HepG2 (cell line): ENCODE measurements around the gene P3R3URF. TPM values are rescaled to one million over a fixed set of nuclear protein-coding genes. Genes with fewer than 3 reads are reported as not detected.

ENCODE experiments used
- ATAC-seq: fragments of 200-7000 bp; cut with Tn5 transposase; 3 replicates; pipeline ENCODE4 v1.9.1; 2020; ENCODE audit warnings: mild to moderate bottlenecking, moderate library complexity
- BruUV-seq: library from RNA; stranded (reverse); fragments of 400-500 nt; replicated peaks from 2 replicates; lab custom pipeline; 2021; lab: Mats Ljungman, UMichigan
- CTCF ChIA-PET: fragments of 300-600 bp; formaldehyde crosslinking; extraction: SDS; loops from one replicate; lab custom pipeline; 2021; ENCODE audit warnings: low total read pairs, inconsistent platforms, low intra/inter-chr PET ratio; lab: Yijun Ruan, JAX
- POLR2A ChIA-PET: fragments of 350-600 bp; sonication (Branson Sonifier 250); formaldehyde crosslinking; loops from one replicate; lab custom pipeline; 2020; ENCODE audit warnings: antibody characterized with exemption, inconsistent platforms; lab: Yijun Ruan, JAX
- DNase-seq: peaks from one replicate; pipeline ENCODE4 v3.0.0-alpha.2; 2015; ENCODE audit warnings: low spot score
- FAIRE-seq: peaks from 3 replicates; lab custom pipeline; 2011; peaks lifted over from hg19 to GRCh38; lab: Jason Lieb, UNC
- H2AFZ ChIP-seq: one replicate; pipeline ENCODE4 v1.6.1; 2011; ENCODE audit warnings: low read length, inconsistent platforms
- H3K27ac ChIP-seq: fragments of 300-600 bp; 3 replicates; pipeline ENCODE4 v1.8.0; 2011; ENCODE audit warnings: mixed run types, mild to moderate bottlenecking, mixed read lengths, low read length, inconsistent platforms; ENCODE audit not compliant: insufficient read depth; ENCODE audit errors: extremely low read length
- H3K27me3 ChIP-seq, 2 experiments: fragments of 200-600 bp in 1 of 2; 2 replicates in 1 of 2; 3 replicates in 1 of 2; pipeline versions ENCODE4 v1.6.0 to v1.8.0; 2011; ENCODE audit warnings: low read length in 2 of 2, mild to moderate bottlenecking in 2 of 2, moderate library complexity in 2 of 2, inconsistent platforms in 1 of 2; ENCODE audit not compliant: insufficient read depth in 2 of 2, control insufficient read depth in 1 of 2
- H3K36me3 ChIP-seq, 2 experiments: fragments of 200-600 bp in 1 of 2; replicated peaks in 1 of 2; 2 replicates in 1 of 2; 3 replicates in 1 of 2; pipeline versions ENCODE4 v1.5.1 to v1.8.0; 2011; ENCODE audit warnings: low read length in 2 of 2, inconsistent platforms in 1 of 2; ENCODE audit not compliant: insufficient read depth in 2 of 2, control insufficient read depth in 1 of 2
- H3K4me1 ChIP-seq: 2 replicates; pipeline ENCODE4 v1.5.1; 2012; ENCODE audit warnings: low read length, inconsistent platforms; ENCODE audit not compliant: insufficient read depth
- H3K4me2 ChIP-seq: 2 replicates; pipeline ENCODE4 v1.6.0; 2011; ENCODE audit warnings: low read depth, low read length, inconsistent platforms
- H3K4me3 ChIP-seq, 3 experiments: fragments of 200-600 bp in 1 of 3; sonication (generic), shearing (Covaris generic) in 1 of 3; replicated peaks in 1 of 3; 2 replicates each; pipeline ENCODE4 v1.5.1; 2011 to 2016; ENCODE audit warnings: low read length in 3 of 3, inconsistent platforms in 2 of 3, low read depth in 2 of 3, mild to moderate bottlenecking in 2 of 3, control low read depth in 1 of 3, mixed read lengths in 1 of 3; ENCODE audit not compliant: insufficient read depth in 1 of 3
- H3K79me2 ChIP-seq: one replicate; pipeline ENCODE4 v1.6.1; 2011; ENCODE audit warnings: low read length, inconsistent platforms; ENCODE audit not compliant: insufficient read depth
- H3K9ac ChIP-seq: 2 replicates; pipeline ENCODE4 v1.6.0; 2011; ENCODE audit warnings: mild to moderate bottlenecking, low read depth, low read length, inconsistent platforms; ENCODE audit not compliant: insufficient read depth
- H3K9me3 ChIP-seq: 2 replicates; pipeline ENCODE4 v1.5.1; 2012; ENCODE audit warnings: mild to moderate bottlenecking, low read length
- H4K20me1 ChIP-seq: 2 replicates; pipeline ENCODE4 v1.6.0; 2011; ENCODE audit warnings: inconsistent platforms, mild to moderate bottlenecking, low read length, moderate library complexity; ENCODE audit not compliant: insufficient read depth
- AGO2 ChIP-seq: fragments of 200-400 bp; formaldehyde crosslinking; optimal IDR thresholded peaks from 2 replicates; pipeline ENCODE3; 2017; ENCODE audit warnings: mild to moderate bottlenecking, low read depth, low read length, moderate library complexity
- NR2F2 ChIP-seq: IDR thresholded peaks from 2 replicates; pipeline ENCODE4 v1.6.1; 2012; ENCODE audit warnings: low read depth, inconsistent platforms, borderline replicate concordance
- PHF21A ChIP-seq: sonication (generic); formaldehyde crosslinking; IDR thresholded peaks from 2 replicates; pipeline ENCODE4 v1.5.0; 2020; ENCODE audit warnings: mild to moderate bottlenecking, missing genetic modification reagents
- POLR2G ChIP-seq: fragments of 200-400 bp; formaldehyde crosslinking; IDR thresholded peaks from 2 replicates; pipeline ENCODE4 v1.6.1; 2018; ENCODE audit warnings: mild to moderate bottlenecking, low read depth, low read length, moderate library complexity
- PRMT3 ChIP-seq: sonication (generic); formaldehyde crosslinking; IDR thresholded peaks from 2 replicates; pipeline ENCODE4 v1.8.1; 2022; ENCODE audit warnings: low read depth, mild to moderate bottlenecking, moderate library complexity, missing genetic modification reagents, borderline replicate concordance
- RBM39 ChIP-seq: fragments of 200-400 bp; formaldehyde crosslinking; IDR thresholded peaks from one replicate; pipeline ENCODE4 v1.6.1; 2018; ENCODE audit warnings: antibody characterized with exemption, mild to moderate bottlenecking, low read depth, low read length; ENCODE audit not compliant: poor library complexity, severe bottlenecking
- TBX2 ChIP-seq: sonication (generic); formaldehyde crosslinking; IDR thresholded peaks from 2 replicates; pipeline ENCODE4 v1.5.0; 2020; ENCODE audit warnings: missing genetic modification reagents, mild to moderate bottlenecking, borderline replicate concordance
- TBX3 ChIP-seq: fragments of 450-650 bp; IDR thresholded peaks from 2 replicates; pipeline ENCODE4 v1.6.1; 2017; ENCODE audit warnings: antibody characterized with exemption, mild to moderate bottlenecking, inconsistent platforms, borderline replicate concordance
- XBP1 ChIP-seq: sonication (generic); formaldehyde crosslinking; IDR thresholded peaks from 2 replicates; pipeline ENCODE4 v1.5.0; 2020; ENCODE audit warnings: missing genetic modification reagents
- ZEB1 ChIP-seq: IDR thresholded peaks from 2 replicates; pipeline ENCODE4 v1.6.1; 2012; ENCODE audit warnings: mild to moderate bottlenecking, low read depth, inconsistent platforms; ENCODE audit not compliant: insufficient replicate concordance
- ZFP62 ChIP-seq: sonication (generic); formaldehyde crosslinking; IDR thresholded peaks from 2 replicates; pipeline ENCODE4 v1.4.0; 2020; ENCODE audit warnings: missing genetic modification reagents
- ZNF136 ChIP-seq: sonication (generic); formaldehyde crosslinking; IDR thresholded peaks from 2 replicates; pipeline ENCODE4 v1.8.1; 2022; ENCODE audit warnings: low read depth, mild to moderate bottlenecking, moderate library complexity, missing genetic modification reagents
- ZNF510 ChIP-seq: sonication (generic); formaldehyde crosslinking; IDR thresholded peaks from 2 replicates; pipeline ENCODE4 v1.4.0; 2020; ENCODE audit warnings: low read depth, mild to moderate bottlenecking, missing genetic modification reagents
- ZNF747 ChIP-seq: sonication (generic); formaldehyde crosslinking; IDR thresholded peaks from 2 replicates; pipeline ENCODE4 v1.8.1; 2023; ENCODE audit warnings: missing genetic modification reagents, mild to moderate bottlenecking, borderline replicate concordance
- ZNF891 ChIP-seq: sonication (generic); formaldehyde crosslinking; IDR thresholded peaks from 2 replicates; pipeline ENCODE4 v1.5.0; 2020; ENCODE audit warnings: mild to moderate bottlenecking, missing genetic modification reagents
- WGBS: methylation state at CpG from one replicate; pipeline ENCODE4 v1.1.6; 2017; ENCODE audit warnings: low lambda C conversion rate; 5-methylcytosine and 5-hydroxymethylcytosine counted together
- in situ Hi-C: cut with HindIII; loops from 2 replicates; pipeline ENCODE4 v1.10.0; 2017; ENCODE audit warnings: low pct_unique_long_range_greater_than_20kb; ENCODE audit not compliant: extremely low pct_ligation_motif_present
- intact Hi-C: fragments of 100-400 bp; cut with micrococcal nuclease; formaldehyde crosslinking; loops from one replicate; pipeline ENCODE4 v1.10.0; 2022; ENCODE audit not compliant: unreplicated experiment
- polyA plus RNA-seq, 8 experiments: library from polyadenylated mRNA; depleted of rRNA in 3 of 8; stranded (reverse) in 7 of 8; unstranded in 1 of 8; fragments of >200 nt; fragmentation: Illumina TruSeq in 4 of 8; extraction: Trizol in 4 of 8; gene quantifications; 2 replicates each; pipeline versions ENCODE4 v1.2.1 to v1.2.3, GENCODE V29; 2011 to 2016; ENCODE audit warnings: low read depth in 4 of 8, missing spikeins in 1 of 8, mixed read lengths in 1 of 8; ENCODE audit not compliant: insufficient read depth in 1 of 8
- total RNA-seq, 5 experiments: library from RNA; depleted of rRNA; stranded (reverse); fragments of >200 nt; fragmentation: Illumina TruSeq; extraction: Trizol; gene quantifications; 2 replicates each; pipeline ENCODE4 v1.2.3, GENCODE V29; 2016; ENCODE audit warnings: low read depth in 1 of 5

The P3R3URF gene
- total and polyA plus RNA-seq, 2 of the 13 experiments (the other 11 are each of a cell fraction or from before 2014, with no cell fraction given) = not detected

DNA sequence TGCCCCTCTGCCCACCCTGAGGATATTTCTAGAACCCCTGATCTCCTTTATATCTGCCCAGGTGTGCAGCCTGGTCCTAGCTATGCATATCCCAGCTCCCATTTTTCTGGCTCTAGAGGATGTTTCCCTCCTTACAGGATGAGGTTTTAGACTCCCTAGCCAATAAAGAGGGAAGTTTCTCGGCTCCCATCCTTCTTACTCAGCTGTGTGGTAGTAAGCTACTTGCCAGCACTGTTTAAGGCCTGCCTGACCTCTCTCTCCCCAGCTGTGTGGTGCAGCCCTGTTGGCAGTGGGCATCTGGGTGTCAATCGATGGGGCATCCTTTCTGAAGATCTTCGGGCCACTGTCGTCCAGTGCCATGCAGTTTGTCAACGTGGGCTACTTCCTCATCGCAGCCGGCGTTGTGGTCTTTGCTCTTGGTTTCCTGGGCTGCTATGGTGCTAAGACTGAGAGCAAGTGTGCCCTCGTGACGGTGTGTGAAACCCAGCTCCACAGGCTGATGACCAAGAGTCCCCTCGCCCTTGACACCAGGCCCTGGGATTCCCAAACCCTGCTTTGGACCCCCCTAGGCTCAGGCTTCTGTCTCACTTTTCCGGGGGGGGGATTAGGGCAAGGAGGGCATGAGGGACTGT is 7.8 kb upstream of the P3R3URF start:
- no peaks in the 10 kb centered on the region for H3K27me3 ChIP-seq
- no peaks in the 10 kb centered on the region for H4K20me1 ChIP-seq
- FAIRE-seq (no peak), ATAC-seq (no peak), DNase-seq (no peak)
- WGBS = 96% methylated on average over 8 of the region's 12 CpGs
- H3K9ac ChIP-seq = no peak overlapping the region
- no peaks in the 10 kb centered on the region for H3K79me2 ChIP-seq
- intact Hi-C loops (no loop called here), in situ Hi-C loops (loop anchor here (5.0 kb wide), 1 partner anchor 38 kb away; no protein-coding TSS in a partner anchor)
- H3K36me3 ChIP-seq = peaks cover 0 to 3% of the 10 kb centered on the region in 2 experiments; a peak in 1 of 5 replicates
- no peaks in the 10 kb centered on the region for H3K9me3 ChIP-seq
- ChIA-PET POLR2A (interaction anchor here (1.2 to 3.3 kb wide), 6 partner anchors 9 to 63 kb away, joined by 3 to 24 read pairs (median 5); partner anchors contain the start of genes POMGNT1 and RAD54L), CTCF (no interaction called here)
- peak overlapping the region in 1 of 3 experiments; percentile 20; a peak in 1 of 6 replicates for H3K4me3 ChIP-seq
- no peak overlapping the region for H2AFZ ChIP-seq
- no TSS peak for BruUV-seq
- H3K4me1 ChIP-seq = peaks cover 65% of the 10 kb centered on the region
- peak overlapping the region; percentile 59 for H3K4me2 ChIP-seq
- H3K27ac ChIP-seq = peak overlapping the region; percentile 71
- 0 out of 2 replicates have a peak, but pooled peaks have one; percentile 1 for TF ChIP-seq TBX2 (CRISPR knock-in tag)
- peak; percentile 27 for TF ChIP-seq AGO2
- TF ChIP-seq ZNF747 (CRISPR knock-in tag) = 0 out of 2 replicates have a peak, but pooled peaks have one; percentile 4
- no peak for TF ChIP-seq POLR2G

DNA sequence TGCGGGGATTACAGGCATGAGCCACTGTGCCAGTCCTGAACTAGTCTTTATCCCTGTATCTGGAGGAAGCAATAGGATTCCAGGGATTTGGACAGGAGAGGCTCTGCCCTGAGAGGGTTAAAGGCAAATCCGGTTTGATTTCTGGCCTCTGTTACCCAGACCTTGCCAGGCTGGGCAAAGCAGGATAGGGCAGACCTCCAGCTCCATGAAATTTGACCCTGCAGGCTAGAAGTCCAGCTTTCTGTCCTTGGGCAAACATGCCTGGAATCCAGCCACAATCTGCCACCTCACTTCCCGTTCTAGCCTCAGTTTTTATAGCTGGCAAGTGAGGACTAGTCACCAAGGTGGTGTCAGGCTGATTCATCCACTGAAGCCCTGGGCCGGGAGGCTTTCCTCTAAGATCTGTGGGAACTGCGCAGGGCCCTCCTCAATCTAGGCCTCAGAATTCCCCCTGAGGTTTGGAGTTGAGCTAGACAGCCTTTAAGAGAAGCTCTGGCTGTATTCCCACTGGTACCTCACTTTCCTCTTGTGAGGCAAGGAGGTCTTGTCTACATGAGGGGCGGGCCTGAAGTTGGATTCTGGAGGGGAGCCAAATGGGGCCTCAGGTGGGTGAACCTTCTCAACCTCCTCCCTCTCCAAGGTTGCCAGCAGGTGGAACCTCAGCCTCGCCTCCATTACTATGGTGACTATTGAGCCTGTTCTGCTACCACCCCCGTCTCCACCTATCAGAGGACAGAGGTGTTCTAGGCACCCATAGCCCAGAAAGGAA is 7.0 kb upstream of the P3R3URF start:
- H2AFZ ChIP-seq = no peak overlapping the region
- peak overlapping the region in 1 of 3 experiments; percentile 20; a peak in 1 of 6 replicates for H3K4me3 ChIP-seq
- peaks cover 67% of the 10 kb centered on the region for H3K4me1 ChIP-seq
- intact Hi-C loops = no loop called here
- H3K36me3 ChIP-seq = no peaks in the 10 kb centered on the region
- ChIA-PET CTCF (no interaction called here), POLR2A (interaction anchor here (1.1 to 3.3 kb wide), 8 partner anchors 9 to 64 kb away, joined by 3 to 24 read pairs (median 5); partner anchors contain the start of genes PIK3R3, POMGNT1 and RAD54L)
- ATAC-seq (peak; percentile 60), FAIRE-seq (peak; percentile 71), DNase-seq (peak; percentile 85)
- peak overlapping the region; percentile 59 for H3K4me2 ChIP-seq
- H3K79me2 ChIP-seq = no peaks in the 10 kb centered on the region
- TSS peak; percentile 92 for BruUV-seq
- in situ Hi-C loops = loop anchor here (5.0 kb wide), 1 partner anchor 39 kb away; no protein-coding TSS in a partner anchor
- no peaks in the 10 kb centered on the region for H4K20me1 ChIP-seq
- no peaks in the 10 kb centered on the region for H3K9me3 ChIP-seq
- no peaks in the 10 kb centered on the region for H3K27me3 ChIP-seq
- H3K27ac ChIP-seq = peak overlapping the region; percentile 71
- WGBS = 40% methylated on average over 5 of the region's 8 CpGs
- H3K9ac ChIP-seq = peak overlapping the region; percentile 42
- TF ChIP-seq TBX3 (0 out of 2 replicates have a peak, but pooled peaks have one; percentile 38), PRMT3 (no peak), NR2F2 (0 out of 2 replicates have a peak, but pooled peaks have one; percentile 17), RBM39 (no peak), ZNF891 (CRISPR knock-in tag) (peak; percentile 54; the same call in 1 of the 2 replicates), ZEB1 (peak; percentile 55), ZFP62 (no peak), XBP1 (CRISPR knock-in tag) (peak; percentile 75; the same call in 1 of the 2 replicates), ZNF136 (CRISPR knock-in tag) (0 out of 2 replicates have a peak, but pooled peaks have one; percentile 50), PHF21A (CRISPR knock-in tag) (peak; percentile 44; the same call in 1 of the 2 replicates), ZNF510 (CRISPR knock-in tag) (peak; percentile 32; the same call in 1 of the 2 replicates)
